Caki2 (cell line): ENCODE results near the gene CIAO2B. TPM values are rescaled to one million over a fixed set of nuclear protein-coding genes. Genes with fewer than 3 reads are reported as not detected.

Source experiments
- DNase-seq: peaks from one replicate; pipeline ENCODE4 v3.0.0-alpha.2; 2015; ENCODE audit warnings: low read depth
- in situ Hi-C: cut with HindIII; loops from 2 replicates; pipeline ENCODE4 v1.10.0; 2016; ENCODE audit warnings: low sequenced_read_pairs, low pct_unique_long_range_greater_than_20kb, mixed read lengths
- total RNA-seq: library from RNA; depleted of rRNA; stranded (reverse); fragments of >200 nt; shearing (Covaris generic); gene quantifications from 2 replicates; pipeline ENCODE4 v1.2.3, GENCODE V29; 2014; ENCODE audit warnings: low replicate concordance

The CIAO2B gene
- total RNA-seq, 1 experiment from 2014 or later = 225 TPM

DNA sequence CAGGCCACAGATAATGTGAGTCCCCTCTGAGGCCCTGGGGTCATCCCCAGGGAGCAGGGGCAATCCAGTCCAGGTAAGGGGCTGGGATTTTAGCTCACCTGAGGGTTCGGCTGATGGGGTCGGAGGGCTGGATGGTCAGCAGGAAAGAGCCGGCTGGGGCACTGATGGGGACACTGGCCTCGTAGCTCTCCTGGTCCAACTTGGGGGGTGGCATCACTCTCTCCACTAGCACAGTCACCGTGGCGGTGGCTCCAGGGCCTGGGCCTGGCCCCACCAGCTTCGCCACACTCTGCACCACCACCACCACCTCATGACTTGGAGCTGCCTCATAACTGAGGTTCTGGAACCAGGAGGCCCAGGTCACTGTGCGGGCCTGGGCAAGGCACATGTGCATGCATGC, 22.4 kb downstream of the CIAO2B start:
- in situ Hi-C loops = no loop called here
- DNase-seq = no peak

DNA sequence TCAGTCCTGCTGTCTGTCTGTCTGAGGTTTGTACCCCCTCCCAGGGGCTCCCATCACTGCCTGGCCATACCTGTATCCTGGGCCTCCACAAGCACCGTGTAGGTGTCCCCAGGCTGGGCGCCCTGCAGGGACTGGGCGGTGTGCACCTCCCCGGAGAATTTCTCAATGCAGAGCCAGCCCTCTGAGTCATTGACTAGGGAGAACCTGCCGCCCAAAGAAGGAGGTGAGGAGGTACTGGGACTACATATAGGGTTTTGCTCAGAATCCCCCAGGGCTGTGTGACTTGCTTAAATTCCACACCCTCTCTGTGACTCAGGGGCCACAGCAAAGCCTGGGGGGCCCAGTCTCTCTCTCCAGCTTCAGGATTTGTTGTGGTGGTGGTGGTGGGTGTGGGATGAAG, 23.1 kb downstream of the CIAO2B start:
- in situ Hi-C loops = no loop called here
- no peak for DNase-seq

DNA sequence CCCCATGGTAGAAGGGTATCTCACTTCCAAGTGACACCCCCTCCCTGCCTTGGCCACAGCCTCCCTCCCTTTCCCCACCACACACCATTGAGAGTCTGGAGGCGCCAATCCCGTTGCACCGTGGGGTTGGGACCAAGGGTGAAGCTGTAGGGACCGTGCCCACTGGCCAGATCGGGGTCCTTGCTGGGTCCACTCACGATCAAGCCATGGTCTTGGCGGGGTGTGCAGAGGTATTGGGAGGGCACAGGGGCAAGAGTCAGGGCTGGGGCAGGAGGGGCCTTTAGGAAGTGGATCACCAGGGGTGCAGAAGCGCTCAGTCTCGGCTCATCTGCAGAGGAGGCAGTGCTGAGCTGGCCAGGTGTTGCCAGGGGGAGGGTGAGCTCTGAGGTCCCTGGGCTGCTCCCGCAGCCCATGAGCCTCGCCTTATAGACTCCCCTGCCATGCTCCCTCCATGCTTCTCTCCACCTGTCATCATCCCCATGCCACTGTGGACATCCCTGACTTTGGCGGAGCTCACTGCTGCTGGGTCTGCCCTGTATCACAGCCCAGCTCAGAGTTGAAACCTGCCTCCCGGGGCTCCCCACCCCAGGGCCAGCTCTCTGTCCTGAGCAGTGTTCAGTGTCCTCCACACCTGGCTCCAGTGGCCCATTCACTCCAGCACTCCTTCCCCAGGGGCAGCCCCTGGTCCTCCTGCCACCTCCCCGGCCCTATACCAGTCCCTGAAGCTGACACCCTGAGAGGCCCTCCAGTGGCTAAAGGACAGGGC, 23.8 kb downstream of the CIAO2B start:
- DNase-seq = no peak
- in situ Hi-C loops = no loop called here

DNA sequence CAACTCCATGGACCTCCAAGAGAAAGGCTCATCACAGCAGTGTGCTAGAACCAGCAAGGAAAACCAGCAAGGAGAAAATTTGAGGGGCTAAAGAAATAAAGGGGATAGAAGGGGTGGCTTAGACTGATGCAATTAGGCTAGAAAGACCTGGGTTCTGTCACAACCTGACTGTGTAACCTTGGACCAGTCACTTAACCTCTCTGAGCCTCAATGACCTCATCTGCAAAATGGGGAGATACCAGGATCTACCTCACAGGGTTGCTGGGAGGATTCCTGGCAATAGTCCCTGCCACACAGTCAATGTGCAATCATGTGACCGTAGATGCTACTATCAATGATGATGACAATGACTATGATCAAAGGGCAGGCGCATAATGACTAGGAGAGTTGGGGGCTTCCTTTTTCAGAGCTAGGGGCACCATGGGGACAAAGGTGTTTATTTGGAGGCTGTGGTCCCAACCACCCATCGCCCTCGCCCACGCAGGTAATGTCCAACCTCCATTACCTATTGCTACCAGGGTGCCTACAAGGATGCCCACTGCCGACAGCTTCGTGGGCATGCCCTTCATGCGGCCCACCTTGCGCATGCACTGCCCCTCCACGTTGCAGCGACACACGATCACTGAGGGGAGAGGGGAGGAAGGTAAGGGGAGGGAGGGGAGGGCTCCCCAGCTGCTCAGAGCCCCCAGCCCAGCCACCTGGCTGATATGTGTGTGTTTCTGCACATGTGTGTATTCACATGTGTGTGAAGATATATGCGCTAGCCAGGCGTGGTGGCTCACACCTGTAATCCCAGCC, 25.2 kb downstream of the CIAO2B start:
- in situ Hi-C loops = no loop called here
- no peak for DNase-seq

DNA sequence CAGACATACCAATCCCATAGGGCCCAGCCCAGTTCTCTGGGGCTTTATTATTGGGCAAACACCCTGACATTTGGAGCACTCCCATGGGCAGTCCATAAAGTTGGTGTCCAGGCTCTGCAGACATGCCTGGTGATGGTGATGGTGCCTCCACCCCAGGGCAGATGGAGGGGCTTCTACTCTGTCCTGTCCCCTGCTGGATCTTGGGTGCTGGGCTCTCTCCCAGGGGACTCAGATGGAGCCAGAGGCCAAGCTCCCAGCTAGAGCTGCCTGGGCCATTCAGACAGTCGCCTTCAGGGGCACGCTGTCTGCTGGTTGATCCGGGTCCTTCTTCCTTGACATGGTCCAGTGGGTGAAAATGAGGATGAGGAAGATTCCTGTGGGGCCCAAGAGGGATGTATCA, 26.1 kb downstream of the CIAO2B start:
- DNase-seq = no peak
- in situ Hi-C loops = no loop called here

DNA sequence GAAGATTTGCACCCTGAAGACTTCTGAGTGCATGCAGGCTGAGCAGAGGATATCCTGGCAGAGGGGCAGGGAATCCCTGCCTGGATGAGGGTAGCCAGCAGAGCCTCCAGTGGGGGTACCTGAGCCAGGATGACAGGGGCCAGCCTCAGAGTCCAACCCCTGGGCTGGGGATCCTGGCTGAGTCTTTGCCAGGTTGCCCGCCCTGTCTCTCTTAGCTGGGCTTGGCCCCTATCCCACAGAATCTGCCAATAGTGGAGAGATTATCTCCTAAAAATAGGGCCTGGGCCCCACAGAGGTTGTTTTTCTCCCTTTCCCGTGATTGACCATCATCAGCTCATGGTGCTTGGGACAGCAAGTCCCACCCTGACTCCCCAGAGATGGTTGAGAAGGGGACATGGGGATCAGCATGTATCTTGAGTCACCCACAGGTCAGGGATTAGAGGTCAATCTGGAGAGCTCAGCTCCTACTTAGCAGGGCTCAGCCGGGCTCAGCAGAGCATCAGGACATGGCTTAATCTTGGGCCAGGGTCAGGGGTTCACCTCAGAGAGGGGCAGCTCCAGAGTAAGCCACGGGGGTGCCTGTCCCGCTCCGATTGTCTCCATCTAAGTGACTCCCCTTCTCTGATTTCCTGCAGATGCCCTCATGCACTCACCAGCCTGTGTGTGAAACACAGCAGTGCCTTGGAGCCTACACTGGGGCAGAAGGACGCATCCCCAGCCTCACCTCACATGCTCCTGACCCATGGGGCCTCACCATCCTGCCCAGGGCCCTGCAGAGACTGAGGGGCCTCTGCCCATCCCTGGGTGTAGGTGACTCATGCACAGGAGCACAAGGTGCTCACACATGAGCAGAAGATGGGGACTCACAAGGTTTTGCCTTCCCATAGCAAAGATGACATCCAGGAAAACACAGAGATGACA, 27.0 kb downstream of the CIAO2B start:
- DNase-seq = no peak
- in situ Hi-C loops = no loop called here

DNA sequence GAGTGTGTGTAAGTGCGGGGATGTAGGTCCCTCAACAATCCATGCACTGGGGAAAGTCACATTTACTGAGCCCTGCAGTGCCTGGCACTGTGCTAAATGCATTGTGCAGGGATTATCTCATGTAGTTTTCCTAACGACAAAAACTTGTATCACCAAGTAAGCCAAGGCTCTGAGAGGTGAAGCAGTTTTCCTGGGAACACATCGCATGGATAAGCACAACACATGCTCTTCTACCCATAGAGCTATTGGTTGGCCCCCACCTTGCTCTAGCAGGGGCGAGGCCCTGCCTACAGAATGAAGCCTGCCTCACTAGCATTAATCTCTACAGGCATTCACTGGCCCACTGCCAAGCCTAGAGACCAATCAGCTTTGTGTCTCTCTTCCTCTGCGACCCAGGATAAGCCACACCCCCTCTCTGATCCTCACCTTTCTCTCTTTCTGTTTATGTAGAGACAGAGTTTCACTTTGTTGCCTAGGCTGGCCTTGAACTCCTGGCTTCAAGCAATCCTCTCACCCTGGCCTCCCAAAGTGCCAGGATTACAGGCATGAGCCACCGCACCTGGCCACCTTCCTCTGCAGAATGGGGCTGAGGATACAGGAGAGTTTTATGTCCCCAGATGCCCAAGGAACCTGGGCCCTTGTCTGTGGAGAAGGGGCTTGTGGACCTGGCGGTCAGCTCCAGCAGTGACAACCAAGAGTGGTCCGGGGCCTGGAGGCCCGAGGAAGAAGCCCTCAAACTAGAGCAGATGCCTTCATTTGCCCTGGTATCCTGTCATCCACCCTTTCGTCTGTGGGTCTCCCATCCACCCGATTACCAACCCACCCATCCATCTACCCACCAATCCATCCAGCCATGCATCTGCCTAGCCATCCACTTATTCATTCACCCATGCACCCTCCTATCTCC, 28.3 kb downstream of the CIAO2B start:
- in situ Hi-C loops = no loop called here
- peak; percentile 85 for DNase-seq

DNA sequence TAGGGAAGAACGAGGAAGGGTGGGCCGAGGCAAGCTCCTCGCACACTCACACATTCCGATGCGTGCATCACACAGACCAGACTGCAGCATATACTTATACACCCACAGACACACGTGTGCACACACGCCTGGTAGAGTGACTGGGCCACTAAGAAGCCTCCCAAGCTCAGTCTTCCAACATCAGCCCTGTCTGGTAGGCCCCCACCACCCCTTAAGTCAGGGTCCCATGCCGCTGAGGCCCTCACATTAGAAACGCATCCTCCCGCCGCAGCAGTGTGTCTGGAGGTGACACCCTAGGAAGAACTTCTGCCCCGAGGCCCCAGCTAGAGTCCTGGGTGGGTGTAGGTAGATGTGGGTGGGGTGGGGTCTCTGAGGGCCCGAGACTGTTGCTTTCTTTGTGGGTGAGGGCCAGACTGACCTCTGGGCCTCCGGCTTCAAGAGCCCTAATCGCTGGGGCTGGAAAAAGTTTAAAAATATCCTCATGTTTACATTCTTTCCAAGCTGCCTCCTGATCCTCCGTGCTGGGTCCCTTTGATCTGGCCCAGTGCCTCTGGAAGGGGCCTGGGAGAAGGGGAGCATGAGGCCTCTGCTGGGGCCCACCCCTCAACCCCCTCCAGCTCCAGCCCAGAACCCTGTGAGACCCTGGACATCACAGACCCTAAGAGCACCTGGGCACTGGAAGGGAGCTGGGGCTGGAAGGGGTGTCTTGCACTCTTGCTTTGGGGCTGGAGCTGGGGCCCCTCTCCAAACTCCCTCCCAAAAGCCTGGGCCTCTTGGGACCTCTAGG, 29.2 kb downstream of the CIAO2B start:
- in situ Hi-C loops = no loop called here

DNA sequence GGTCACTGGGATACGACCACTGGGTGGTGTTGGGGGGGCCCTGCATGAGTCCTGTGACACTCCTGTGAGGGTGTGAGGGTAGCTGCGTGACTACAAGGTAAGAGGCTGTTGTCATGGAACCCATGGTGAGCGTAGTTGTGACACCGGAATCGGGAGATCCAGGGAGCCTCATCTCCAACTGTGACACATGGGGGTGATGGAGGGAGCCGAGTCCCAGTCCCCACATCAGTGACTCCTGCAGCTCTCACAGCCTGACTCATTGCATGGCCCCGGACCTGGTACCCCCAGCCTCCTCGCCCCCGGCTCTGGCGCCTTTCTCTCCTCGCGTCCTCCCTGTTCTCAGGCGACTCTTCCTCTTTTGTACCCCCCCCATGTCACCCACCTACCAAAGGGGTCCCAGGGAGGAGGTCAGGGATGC, 29.8 kb downstream of the CIAO2B start:
- in situ Hi-C loops = no loop called here
- no peak for DNase-seq

More for the DNA sequence above, 29.2 kb downstream of the CIAO2B start:
- no peak for DNase-seq

DNA sequence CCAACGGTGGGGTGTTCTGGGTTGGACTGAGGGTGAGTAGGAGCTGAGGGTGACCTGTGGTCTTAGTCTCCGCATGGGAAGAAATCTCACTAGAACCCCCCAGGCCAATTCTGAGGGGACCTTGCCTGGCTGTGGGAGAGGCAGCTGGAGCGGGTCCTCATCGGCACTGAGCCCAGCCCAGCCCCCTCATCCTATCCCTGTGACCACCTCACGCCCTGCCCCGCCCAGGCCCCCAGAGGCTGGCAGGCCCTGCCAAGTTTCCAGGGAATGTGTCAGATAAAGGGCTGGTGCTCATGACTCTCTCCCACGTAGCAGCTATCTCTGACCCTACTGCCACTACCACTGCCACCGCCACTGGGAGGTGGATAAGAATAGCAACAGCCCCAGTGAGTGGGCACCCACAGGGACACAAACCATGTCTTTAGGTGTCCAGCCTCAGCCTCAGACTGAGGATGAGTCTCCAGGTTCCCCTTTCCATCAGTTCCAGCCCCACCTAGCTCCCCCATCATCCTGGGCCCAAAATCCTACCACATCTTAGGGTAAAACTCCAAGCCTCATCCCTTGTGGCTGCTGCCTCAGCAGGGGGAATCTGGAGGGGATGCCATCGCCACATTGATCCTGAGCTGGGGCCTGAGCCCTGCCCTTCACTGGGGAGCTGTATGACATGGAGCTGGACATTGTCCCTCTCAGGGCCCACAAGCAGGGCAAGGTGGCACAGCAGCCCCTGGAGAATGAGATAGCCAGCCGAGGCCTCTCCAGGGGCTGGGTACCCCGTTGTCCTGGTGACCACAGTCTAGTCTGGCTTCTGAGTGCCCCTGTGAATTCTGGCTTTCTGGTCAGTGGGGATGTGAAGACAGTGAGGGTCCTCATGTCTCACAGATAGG, 30.4 kb downstream of the CIAO2B start:
- DNase-seq = no peak
- in situ Hi-C loops = no loop called here

DNA sequence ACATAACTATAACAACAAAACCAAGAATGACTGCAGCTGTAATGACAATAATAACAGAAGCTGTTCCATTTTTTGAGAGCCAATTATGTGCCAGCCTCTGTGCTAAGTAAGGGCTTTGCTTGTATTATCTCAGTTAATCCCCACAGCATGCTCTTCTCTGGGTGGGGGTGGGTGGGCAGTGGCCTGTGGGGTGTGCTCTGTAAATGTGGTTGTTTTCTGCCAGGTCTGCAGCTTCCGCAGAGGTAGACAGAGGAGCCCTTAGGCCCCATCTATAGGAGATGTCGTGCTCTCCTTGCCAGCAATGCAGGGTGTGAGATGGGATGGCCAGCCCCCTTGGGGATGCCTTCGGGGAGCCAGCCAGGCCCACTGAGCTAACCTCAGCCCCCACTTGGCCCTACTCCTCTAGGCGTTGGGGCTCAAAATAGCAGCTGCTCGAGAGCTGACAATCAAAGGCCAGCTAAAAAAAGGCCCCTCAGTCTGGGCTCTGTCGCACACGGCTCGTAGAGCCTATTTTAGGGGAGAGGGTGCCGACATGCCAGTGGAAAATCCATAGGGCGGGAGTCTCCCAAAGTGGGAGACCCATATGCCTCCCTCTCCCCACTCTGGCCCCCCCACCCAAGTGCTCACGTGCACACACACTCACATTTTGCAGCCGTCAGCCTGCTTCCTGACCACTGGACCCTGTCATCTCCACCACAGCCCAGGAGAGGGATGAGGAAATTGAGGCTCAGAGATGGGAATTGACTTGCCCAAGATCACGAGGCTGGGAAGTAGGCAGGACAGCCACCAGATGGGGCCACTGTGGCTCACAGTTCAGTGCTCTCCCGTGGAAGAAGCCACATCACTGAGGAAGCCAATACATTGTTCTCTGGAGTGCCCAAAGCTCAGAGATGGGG, 31.3 kb downstream of the CIAO2B start:
- in situ Hi-C loops = no loop called here
- DNase-seq = no peak

DNA sequence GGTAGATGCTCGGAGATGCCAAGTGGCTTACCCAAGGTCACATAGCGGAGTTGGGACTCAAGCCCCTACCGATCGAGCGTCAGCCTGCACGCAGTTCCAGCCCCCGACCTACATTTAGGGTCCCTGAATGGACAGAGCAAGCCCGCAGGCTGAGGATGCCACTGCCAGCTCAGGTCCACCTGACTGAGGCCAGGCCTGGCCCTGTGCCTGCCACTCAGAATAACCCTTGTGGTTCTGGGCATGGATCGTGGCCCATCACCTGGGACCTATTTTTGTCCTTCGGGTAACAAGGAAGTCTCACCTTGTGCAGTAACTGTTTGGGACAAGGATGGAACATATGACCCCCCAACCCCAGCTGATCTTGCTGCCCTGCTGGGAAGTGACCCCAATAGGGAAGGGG, 32.6 kb downstream of the CIAO2B start:
- in situ Hi-C loops = no loop called here
- no peak for DNase-seq

DNA sequence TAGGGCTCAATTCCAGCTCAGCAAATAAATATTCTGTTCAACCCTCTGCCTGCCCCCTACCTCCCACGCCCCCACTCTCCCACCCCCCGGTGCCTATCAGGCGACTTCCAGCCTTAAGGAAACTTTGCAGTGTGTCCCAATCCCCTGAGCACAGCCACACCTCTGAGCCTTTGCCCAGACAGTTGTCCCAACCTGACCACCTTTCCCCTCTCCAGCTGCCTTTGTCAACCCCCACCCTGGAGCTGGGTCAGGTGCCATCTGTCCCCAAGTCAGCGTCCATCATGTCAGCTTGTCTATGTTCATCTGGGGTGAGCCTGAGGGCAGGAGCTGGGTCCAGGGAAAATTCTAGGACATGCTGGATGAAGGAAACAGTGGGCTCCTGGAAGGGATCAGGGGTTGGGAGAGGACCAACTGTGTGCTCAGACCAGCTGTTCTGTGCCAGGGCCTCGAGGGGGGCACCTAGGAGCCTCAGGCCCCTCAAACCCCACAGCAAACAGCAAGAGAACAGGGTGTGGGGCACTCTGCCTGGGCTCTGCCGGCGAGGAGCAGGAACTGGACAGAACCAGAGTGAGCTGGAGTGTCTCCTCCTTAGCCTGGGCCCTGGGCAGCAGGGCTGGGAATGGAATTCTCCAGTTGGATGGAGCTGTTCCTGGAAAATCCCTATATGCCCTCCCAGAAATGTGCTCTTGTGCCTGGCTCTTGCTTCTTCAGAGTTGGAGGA, 33.3 kb downstream of the CIAO2B start:
- in situ Hi-C loops = no loop called here
- DNase-seq = no peak

DNA sequence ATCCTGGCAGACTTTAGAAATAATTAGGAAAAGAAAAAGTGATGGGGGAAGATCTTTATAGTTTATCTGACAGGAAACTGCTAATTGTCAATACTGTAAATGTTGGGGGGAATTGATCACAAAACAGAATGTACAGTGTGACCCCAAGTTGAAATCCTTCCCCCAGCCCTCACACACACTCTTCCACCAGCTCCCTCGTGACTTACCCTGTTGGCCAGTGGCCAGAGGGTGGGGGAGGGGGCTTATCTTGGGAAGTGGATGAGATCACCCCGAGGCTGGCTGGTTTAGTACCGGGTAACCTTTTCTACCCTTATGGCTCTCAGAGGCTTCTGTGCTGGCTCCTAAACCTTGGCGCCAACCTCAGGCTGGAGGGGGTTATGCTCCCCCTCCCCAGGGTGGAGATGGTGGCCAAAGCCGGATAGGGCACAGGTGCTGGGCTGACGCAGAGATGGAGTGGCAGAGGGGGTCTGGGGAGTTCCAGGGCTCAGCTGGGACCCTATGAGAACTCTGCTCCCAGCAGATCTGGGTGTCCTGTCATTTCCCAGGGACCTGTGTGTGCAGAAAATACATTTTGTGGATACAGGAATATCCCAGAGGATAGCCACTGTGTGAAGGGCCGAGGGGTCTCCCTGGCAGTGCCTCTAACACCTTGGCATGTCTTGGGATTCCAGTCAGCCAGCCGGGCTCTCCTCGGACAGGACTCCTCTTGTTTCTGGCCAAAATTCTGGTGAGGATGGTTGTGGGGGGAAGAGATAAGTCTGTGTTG, 34.1 kb downstream of the CIAO2B start:
- in situ Hi-C loops = no loop called here
- DNase-seq = peak; percentile 77
